Spleen (tissue), 11 donors: ENCODE data around the gene STAT5A. TPM values are rescaled to one million over a fixed set of nuclear protein-coding genes. Genes with fewer than 3 reads are reported as not detected.

ENCODE experiments used
- DNase-seq: peaks from one replicate; pipeline ENCODE4 v3.0.0-alpha.2; 2020
- H3K27ac ChIP-seq, 8 donors: fragments of 200-600 bp; sonication (generic) in 7 of 8; 1 replicate in 4 of 8; 2 replicates in 4 of 8; pipeline versions ENCODE4 v1.5.0 to v1.8.0; 2016 to 2021; ENCODE audit warnings: inconsistent platforms in 4 of 8, mild to moderate bottlenecking in 4 of 8, moderate library complexity in 1 of 8
- H3K27me3 ChIP-seq, 7 donors: fragments of 200-600 bp; sonication (generic) in 6 of 7; replicated peaks in 1 of 7; 1 replicate in 4 of 7; 2 replicates in 3 of 7; pipeline versions ENCODE4 v1.5.0 to v1.8.0; 2016 to 2021; ENCODE audit warnings: inconsistent platforms in 3 of 7, mild to moderate bottlenecking in 1 of 7
- H3K36me3 ChIP-seq, 6 donors: fragments of 200-600 bp; sonication (generic) in 5 of 6; 1 replicate in 4 of 6; 2 replicates in 2 of 6; pipeline versions ENCODE4 v1.5.0 to v1.8.0; 2016 to 2021; ENCODE audit warnings: inconsistent platforms in 2 of 6
- H3K4me1 ChIP-seq, 6 donors: fragments of 200-600 bp; sonication (generic) in 5 of 6; 1 replicate in 3 of 6; 2 replicates in 3 of 6; pipeline versions ENCODE4 v1.5.0 to v1.8.0; 2016 to 2021; ENCODE audit warnings: inconsistent platforms in 3 of 6
- H3K4me3 ChIP-seq, 8 donors: fragments of 200-600 bp; sonication (generic) in 7 of 8; 1 replicate in 4 of 8; 2 replicates in 4 of 8; pipeline versions ENCODE4 v1.5.0 to v1.8.0; 2016 to 2021; ENCODE audit warnings: inconsistent platforms in 4 of 8, mild to moderate bottlenecking in 4 of 8, moderate library complexity in 2 of 8
- H3K9me3 ChIP-seq, 8 donors: fragments of 200-600 bp; sonication (generic) in 7 of 8; 1 replicate in 4 of 8; 2 replicates in 4 of 8; pipeline versions ENCODE4 v1.5.0 to v1.8.0; 2016 to 2021; ENCODE audit warnings: inconsistent platforms in 4 of 8
- POLR2A ChIP-seq, 3 donors: fragments of 450-650 bp; IDR thresholded peaks; one replicate each; pipeline ENCODE4 v1.5.1; 2017; ENCODE audit warnings: antibody characterized with exemption in 3 of 3, mild to moderate bottlenecking in 1 of 3
- POLR2AphosphoS5 ChIP-seq, 3 donors: sonication (generic); formaldehyde crosslinking; IDR thresholded peaks; one replicate each; pipeline ENCODE4 v1.5.1; 2017; ENCODE audit warnings: antibody characterized with exemption in 3 of 3
- WGBS, 5 donors: extraction: QIAGEN DNeasy Blood & Tissue Kit in 3 of 5; methylation state at CpG; one replicate each; pipeline versions ENCODE4 v1.1.5 to v1.1.7; 2013 to 2018; 5-methylcytosine and 5-hydroxymethylcytosine counted together
- intact Hi-C: fragments of 100-400 bp; cut with DNase I; formaldehyde crosslinking; loops from one replicate; pipeline ENCODE4 v1.15.0; 2023; ENCODE audit warnings: low total_unique reads
- polyA plus RNA-seq, 3 donors: library from polyadenylated mRNA; stranded (reverse); fragments of 200-250 nt; gene quantifications; one replicate each; pipeline ENCODE4 v1.2.1, GENCODE V29; 2013
- total RNA-seq, 7 donors: library from RNA; depleted of rRNA in 3 of 7; stranded (reverse); fragments of >200 nt in 3 of 7; fragmentation: NEBNext Ultra II Directional in 4 of 7; extraction: Animal tissue kit (Norgen Biotek cat#: 25700) in 4 of 7; gene quantifications; one replicate each; pipeline versions ENCODE4 v1.1.0 to v1.2.1, GENCODE V29; 2016 to 2021
- TF ChIP-seq, protein P1 (sequence below), 11 experiments: fragments of 200-600 bp in 7 of 11; fragments of 450-650 bp in 4 of 11; sonication (generic) in 4 of 11; IDR thresholded peaks in 8 of 11; conservative IDR thresholded peaks in 3 of 11; 1 replicate in 7 of 11; 2 replicates in 4 of 11; pipeline versions ENCODE4 v1.4.0 to v1.8.0; 2016 to 2021; ENCODE audit warnings: antibody characterized with exemption in 11 of 11, inconsistent platforms in 4 of 11, mild to moderate bottlenecking in 1 of 11
- donor health status: healthy with polysubstance abuse.
- donor health status: DM: no; HTN: no; CAD: no; lungs with moderate emphysema.
- donor health status: DM: no; HTN: no; CAD: no.
- donor health status: Bipolar disorder and iron deficiency.
- donor health status: healthy.
- donor health status: DM: no; HTN: no; CAD: no.
- donor health status: DM: yes; HTN: yes; CAD: no.

STAT5A gene
- total and polyA plus RNA-seq, 10 donors = 22.7 to 131 (median 71.6) TPM

DNA sequence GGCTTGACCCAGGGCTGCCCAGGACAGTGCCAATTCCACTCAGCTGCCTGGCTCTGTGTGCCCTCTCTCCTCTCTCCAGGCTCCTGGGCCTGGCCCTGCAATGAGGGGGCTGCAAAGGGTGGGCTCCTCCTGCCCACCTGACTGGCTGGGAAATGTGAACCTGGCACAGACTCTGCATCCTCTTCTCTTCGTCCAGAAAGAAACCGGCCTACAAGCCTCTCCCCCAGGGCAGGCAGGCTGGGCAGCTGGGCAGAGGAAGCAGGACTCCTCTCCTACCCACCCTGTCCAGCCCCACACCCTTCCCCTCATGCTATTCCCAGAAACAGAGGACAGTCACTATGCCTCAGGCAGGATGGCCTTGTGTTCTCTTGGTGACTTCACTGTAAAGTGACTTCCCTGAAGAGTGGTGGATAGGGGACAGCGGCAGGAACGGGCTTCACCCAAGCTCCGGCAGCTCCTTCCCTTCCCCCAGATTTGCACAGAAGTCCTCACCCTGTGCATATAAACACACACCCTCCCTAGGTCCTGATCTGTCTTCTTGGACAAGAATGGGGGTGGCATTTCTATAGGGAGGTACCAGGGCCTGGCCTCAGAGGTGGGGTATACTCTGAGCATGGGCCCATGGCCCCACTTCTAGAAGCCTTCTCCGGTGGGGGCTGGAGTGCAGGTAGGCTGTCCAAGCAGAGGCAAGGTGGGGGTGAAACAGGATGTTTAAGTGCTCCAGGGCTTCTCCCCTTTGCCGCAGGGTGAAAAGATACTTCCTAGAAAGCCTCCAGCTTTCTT, 4.9 kb upstream of the STAT5A start:
- Histone ChIP-seq H3K27ac (peak overlapping the region in 3 of 8 donors; percentile 56 to 61 (median 57)), H3K9me3 (no peaks in the 10 kb centered on the region), H3K27me3 (no peaks in the 10 kb centered on the region), H3K4me1 (peaks cover 12 to 48% (median 21%) of the 10 kb centered on the region in 6 donors), H3K4me3 (no peak overlapping the region), H3K36me3 (no peaks in the 10 kb centered on the region)
- TF ChIP-seq, protein P1, sequence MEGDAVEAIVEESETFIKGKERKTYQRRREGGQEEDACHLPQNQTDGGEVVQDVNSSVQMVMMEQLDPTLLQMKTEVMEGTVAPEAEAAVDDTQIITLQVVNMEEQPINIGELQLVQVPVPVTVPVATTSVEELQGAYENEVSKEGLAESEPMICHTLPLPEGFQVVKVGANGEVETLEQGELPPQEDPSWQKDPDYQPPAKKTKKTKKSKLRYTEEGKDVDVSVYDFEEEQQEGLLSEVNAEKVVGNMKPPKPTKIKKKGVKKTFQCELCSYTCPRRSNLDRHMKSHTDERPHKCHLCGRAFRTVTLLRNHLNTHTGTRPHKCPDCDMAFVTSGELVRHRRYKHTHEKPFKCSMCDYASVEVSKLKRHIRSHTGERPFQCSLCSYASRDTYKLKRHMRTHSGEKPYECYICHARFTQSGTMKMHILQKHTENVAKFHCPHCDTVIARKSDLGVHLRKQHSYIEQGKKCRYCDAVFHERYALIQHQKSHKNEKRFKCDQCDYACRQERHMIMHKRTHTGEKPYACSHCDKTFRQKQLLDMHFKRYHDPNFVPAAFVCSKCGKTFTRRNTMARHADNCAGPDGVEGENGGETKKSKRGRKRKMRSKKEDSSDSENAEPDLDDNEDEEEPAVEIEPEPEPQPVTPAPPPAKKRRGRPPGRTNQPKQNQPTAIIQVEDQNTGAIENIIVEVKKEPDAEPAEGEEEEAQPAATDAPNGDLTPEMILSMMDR (IDR thresholded peaks at IDR 0.05 in 8 of 11, conservative IDR thresholded peaks at IDR 0.05 in 3 of 11) = no peak
- peak in 2 of 3 donors; percentile 55 to 57 for TF ChIP-seq POLR2AphosphoS5 (IDR thresholded peaks at IDR 0.05)
- intact Hi-C loops = no loop called here
- DNase-seq = no peak
- WGBS, 5 donors = 71 to 79% (median 77%) methylated on average over 7 of the region's 7 CpGs

DNA sequence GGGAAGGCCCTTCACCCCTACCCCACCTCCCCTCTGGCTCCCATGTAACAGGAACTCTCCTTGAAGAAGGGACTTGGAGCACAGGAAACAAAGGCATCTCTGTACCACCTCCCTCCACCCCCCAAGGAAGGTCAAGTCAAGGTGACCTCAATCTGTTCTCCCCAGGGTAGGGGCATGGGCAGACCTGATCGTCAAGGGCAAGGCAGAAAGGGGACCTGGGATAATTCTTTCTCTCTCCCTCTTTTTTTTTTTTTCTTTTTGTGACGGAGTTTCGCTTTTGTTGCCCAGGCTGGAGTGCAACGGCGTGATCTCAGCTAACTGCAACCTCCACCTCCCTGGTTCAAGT, 4.3 kb upstream of the STAT5A start:
- Histone ChIP-seq H3K4me3 (no peak overlapping the region), H3K27me3 (no peaks in the 10 kb centered on the region), H3K36me3 (no peaks in the 10 kb centered on the region), H3K9me3 (no peaks in the 10 kb centered on the region), H3K27ac (peak overlapping the region in 3 of 8 donors; percentile 56 to 61 (median 57)), H3K4me1 (peaks cover 12 to 52% (median 24%) of the 10 kb centered on the region in 6 donors)
- WGBS, 5 donors = 88 to 97% (median 93%) methylated on average over 5 of the region's 5 CpGs
- intact Hi-C loops = no loop called here
- TF ChIP-seq POLR2A (IDR thresholded peaks at IDR 0.05) (no peak), POLR2AphosphoS5 (IDR thresholded peaks at IDR 0.05) (no peak)
- TF ChIP-seq, protein P1 (IDR thresholded peaks at IDR 0.05 in 8 of 11, conservative IDR thresholded peaks at IDR 0.05 in 3 of 11) = no peak
- no peak for DNase-seq

DNA sequence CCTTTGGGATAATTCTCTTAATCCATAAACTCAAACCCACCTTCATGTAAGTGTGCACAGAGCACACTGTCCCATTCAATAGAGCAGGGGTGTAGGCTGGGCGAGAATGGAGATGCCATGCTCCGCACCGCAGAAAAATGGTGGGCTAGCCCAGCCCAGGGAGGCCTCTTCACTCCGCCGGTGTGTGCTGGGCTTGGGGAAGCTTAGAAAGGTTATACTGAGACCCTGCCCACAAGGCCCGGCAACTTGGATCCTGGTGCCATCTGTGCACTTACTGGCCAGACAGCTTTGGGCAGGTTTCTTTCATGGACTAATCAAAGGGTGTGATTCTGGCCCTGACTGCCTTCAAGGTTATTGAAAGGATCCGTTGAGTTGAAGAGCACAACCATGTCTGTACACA, 3.7 kb upstream of the STAT5A start:
- no peaks in the 10 kb centered on the region for H3K9me3 ChIP-seq
- H3K4me1 ChIP-seq = peaks cover 13 to 58% (median 30%) of the 10 kb centered on the region in 6 donors
- H3K27ac ChIP-seq = no peak overlapping the region
- 95 to 99% (median 96%) methylated on average over 7 of the region's 7 CpGs for WGBS, 5 donors
- intact Hi-C loops = no loop called here
- no peaks in the 10 kb centered on the region for H3K27me3 ChIP-seq
- TF ChIP-seq, protein P1 (IDR thresholded peaks at IDR 0.05 in 8 of 11, conservative IDR thresholded peaks at IDR 0.05 in 3 of 11) = no peak
- no peak for TF ChIP-seq POLR2A (IDR thresholded peaks at IDR 0.05)
- TF ChIP-seq POLR2AphosphoS5 (IDR thresholded peaks at IDR 0.05) = no peak
- H3K4me3 ChIP-seq = no peak overlapping the region
- no peaks in the 10 kb centered on the region for H3K36me3 ChIP-seq
- DNase-seq = no peak

DNA sequence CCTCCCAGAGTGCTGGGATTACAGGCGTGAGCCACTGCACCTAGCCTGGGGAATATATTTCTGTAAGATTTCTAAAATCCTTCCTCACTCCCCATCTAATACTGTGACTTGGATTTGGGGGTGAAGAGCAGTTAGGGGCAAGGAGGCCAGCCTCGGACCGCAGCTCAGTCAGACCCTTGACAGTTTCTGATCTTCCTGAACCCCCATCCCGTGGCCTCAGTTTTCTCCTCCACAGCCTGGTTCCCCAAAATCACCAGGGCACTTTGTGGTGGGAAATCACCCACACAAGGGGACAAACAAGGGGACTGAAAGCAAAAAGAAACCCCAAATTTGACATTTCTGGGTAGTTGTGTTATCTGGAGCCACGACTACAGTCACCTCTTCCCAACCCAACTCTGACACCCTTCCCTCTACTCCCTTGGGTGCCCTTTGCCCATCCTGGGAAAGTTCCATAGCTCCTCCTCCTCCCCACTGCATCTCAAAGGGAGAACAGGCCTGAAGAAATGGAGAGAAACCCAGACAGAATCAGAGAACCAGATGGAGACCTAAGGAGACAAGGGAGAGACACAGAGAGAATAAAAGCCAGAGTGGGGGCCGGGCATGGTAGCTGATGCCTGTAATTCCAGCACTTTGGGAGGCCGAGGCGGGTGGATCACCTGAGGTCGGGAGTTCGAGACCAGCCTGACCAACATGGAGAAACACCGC, 2.8 kb upstream of the STAT5A start:
- Histone ChIP-seq H3K4me3 (no peak overlapping the region), H3K9me3 (no peaks in the 10 kb centered on the region), H3K27me3 (no peaks in the 10 kb centered on the region), H3K4me1 (peaks cover 13 to 67% (median 39%) of the 10 kb centered on the region in 6 donors), H3K36me3 (peaks cover 0 to under 1% (median 0%) of the 10 kb centered on the region in 6 donors), H3K27ac (no peak overlapping the region)
- intact Hi-C loops = no loop called here
- WGBS, 5 donors = 89 to 95% (median 92%) methylated on average over 11 of the region's 11 CpGs
- no peak for DNase-seq
- no peak for TF ChIP-seq POLR2AphosphoS5 (IDR thresholded peaks at IDR 0.05)
